Umbilical cord (tissue), 2 donors: Measurements from ENCODE around the gene CAMSAP1. TPM values are rescaled to one million over a fixed set of nuclear protein-coding genes. Genes with fewer than 3 reads are reported as not detected.
A peak's percentile ranks its signal among the peaks of the same experiment; 100 is the strongest.

ENCODE experiments used
- DNase-seq: peaks from one replicate; pipeline ENCODE4 v3.0.0-alpha.2; 2015; ENCODE audit warnings: low spot score
- total RNA-seq: library from RNA; depleted of rRNA; stranded (reverse); fragments of >200 nt; gene quantifications from one replicate; pipeline ENCODE4 v1.2.3, GENCODE V29; 2014; ENCODE audit warnings: low replicate concordance; ENCODE audit not compliant: insufficient read depth

CAMSAP1 gene
- total RNA-seq, 1 donor from 2014 or later: 40.4 TPM

GRCh38 chr9:135882011-135882410, 25.3 kb downstream of the CAMSAP1 start:
- DNase-seq: no peak

GRCh38 chr9:135880438-135880837, 26.9 kb downstream of the CAMSAP1 start:
- DNase-seq: no peak

GRCh38 chr9:135879619-135880018, 27.7 kb downstream of the CAMSAP1 start:
- DNase-seq: no peak

- no peak for DNase-seq
These were observed 28.1 kb downstream of the CAMSAP1 start for GRCh38 chr9:135879237-135879601.

- DNase-seq: no peak
These were observed 28.7 kb downstream of the CAMSAP1 start for GRCh38 chr9:135878528-135879236.

- DNase-seq: no peak
These were observed 29.4 kb downstream of the CAMSAP1 start for GRCh38 chr9:135877791-135878527.

- DNase-seq: no peak
These were observed 30.4 kb downstream of the CAMSAP1 start for GRCh38 chr9:135876936-135877335.

- DNase-seq: no peak
These were observed 32.5 kb downstream of the CAMSAP1 start for GRCh38 chr9:135874859-135875258.

GRCh38 chr9:135869909-135870308, 37.4 kb downstream of the CAMSAP1 start:
- DNase-seq: peak; percentile 64

GRCh38 chr9:135865531-135865930, 41.8 kb downstream of the CAMSAP1 start:
- DNase-seq: no peak

- peak; percentile 61 for DNase-seq
These were observed 42.8 kb downstream of the CAMSAP1 start for GRCh38 chr9:135864447-135865049.

- no peak for DNase-seq
These were observed 44.5 kb downstream of the CAMSAP1 start for GRCh38 chr9:135862809-135863208.

- no peak for DNase-seq
These were observed 48.7 kb downstream of the CAMSAP1 start for GRCh38 chr9:135858491-135859185.

GRCh38 chr9:135857843-135858242, 49.5 kb downstream of the CAMSAP1 start:
- no peak for DNase-seq

- no peak for DNase-seq
These were observed 50.0 kb downstream of the CAMSAP1 start for GRCh38 chr9:135857371-135857786.

GRCh38 chr9:135851748-135852147, 55.6 kb downstream of the CAMSAP1 start:
- no peak for DNase-seq

GRCh38 chr9:135850737-135851136, 56.6 kb downstream of the CAMSAP1 start:
- no peak for DNase-seq

GRCh38 chr9:135849181-135849580, 58.2 kb downstream of the CAMSAP1 start:
- DNase-seq: no peak

GRCh38 chr9:135848341-135849047, 58.9 kb downstream of the CAMSAP1 start:
- DNase-seq: no peak

- no peak for DNase-seq
These were observed 59.5 kb downstream of the CAMSAP1 start for GRCh38 chr9:135847833-135848232.

- DNase-seq: no peak
These were observed 66.8 kb downstream of the CAMSAP1 start for GRCh38 chr9:135840539-135840938.

GRCh38 chr9:135840107-135840506, 67.2 kb downstream of the CAMSAP1 start:
- DNase-seq: no peak
